Non-pigmented ciliary epithelial cell (primary cell): ENCODE data around the gene KRT71.

Experiments used
- DNase-seq: peaks from one replicate; pipeline ENCODE4 v3.0.0-alpha.2; 2010; ENCODE audit warnings: low read depth

Gene KRT71

DNA sequence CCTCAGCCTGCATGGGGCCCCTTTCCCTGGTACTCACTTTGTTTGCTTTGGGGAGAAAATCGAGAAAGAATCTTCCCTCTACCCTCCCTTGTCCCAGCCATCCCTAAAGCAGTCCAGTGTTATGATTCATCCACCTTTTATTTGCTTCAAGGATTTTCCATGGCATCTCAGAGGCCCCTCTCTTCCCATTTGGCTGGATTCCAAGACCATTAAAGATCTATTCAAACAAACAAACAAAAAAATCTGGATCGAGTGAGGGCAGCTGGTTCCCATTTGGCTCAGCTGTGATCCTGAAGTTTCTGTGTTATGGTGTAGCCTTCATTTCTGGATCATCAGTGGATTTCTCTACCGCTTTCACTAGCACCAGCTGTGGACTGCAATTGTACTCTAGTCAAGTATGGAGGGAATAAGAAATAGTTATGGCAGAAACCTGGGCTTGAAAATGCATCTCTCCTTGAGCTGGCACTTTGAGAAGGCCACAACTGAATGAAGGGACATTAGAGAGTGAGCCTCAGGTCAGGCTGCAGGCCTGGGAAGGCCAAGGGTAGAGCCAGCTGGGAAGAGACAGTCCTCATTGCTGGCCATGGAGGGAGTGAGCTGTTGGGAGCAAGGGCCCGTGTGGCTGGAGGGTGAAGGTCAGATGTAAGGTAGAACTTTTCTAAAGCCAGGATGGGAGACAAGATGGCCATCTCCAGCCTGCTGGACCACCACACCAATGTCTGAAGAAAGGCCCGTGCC is 13.7 kb downstream of the KRT71 start:
- no peak for DNase-seq

DNA sequence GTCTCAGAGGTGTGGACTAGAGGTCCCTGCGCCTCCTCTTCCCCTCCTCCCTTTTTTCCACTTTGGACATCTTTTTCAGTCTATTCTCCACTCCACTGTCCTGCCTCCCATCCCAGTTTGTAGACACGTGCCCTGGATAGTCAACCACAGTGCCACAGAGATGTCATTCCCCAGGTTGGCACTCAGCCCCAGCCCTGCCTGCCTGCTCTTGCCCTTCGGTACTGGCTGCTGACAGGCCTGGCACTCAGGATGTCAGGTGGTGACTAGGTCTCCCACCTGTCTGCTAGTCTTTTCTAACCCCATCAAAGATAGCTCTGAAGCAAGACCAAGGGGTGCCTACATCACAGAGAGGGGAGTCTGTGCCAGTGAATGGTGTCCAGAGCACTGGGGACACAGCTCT is 15.8 kb downstream of the KRT71 start:
- DNase-seq = no peak

DNA sequence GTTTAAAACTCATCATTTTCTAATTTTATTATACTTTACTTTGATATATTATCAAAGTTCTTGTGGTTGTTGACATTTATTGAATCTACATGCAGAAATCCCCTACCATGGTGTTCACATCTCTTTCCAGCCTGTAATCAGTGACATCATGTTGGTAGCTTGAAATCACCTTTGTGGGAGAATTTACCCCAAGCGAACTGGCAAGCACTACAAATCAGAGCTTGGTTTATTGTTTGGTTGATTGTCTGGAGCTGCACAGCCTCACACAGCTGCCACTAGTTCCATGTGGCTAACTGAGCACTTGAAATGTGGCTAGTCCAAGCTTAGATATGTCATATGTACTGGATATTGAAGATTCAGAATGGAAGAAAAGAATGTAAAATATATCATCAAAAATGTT is 17.4 kb downstream of the KRT71 start:
- DNase-seq = no peak

DNA sequence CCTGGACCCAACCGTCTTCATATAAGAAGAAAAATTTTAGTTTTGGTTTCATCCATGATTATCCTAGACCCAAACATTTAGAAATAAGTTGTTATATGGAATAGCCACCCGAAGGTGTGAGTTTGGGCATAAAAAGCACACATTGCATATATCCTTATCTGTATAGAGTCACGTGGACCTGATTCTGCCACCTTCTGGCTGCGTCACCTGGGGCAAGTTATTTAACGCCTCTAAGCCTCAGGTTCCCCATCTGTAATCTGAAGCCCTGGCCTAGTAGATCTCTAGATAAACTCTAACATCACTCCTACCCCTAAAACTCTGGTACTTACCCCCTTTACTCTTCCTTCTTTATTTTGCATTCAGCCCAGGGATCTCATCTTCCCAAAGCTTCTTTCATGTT is 18.5 kb downstream of the KRT71 start:
- DNase-seq = no peak

DNA sequence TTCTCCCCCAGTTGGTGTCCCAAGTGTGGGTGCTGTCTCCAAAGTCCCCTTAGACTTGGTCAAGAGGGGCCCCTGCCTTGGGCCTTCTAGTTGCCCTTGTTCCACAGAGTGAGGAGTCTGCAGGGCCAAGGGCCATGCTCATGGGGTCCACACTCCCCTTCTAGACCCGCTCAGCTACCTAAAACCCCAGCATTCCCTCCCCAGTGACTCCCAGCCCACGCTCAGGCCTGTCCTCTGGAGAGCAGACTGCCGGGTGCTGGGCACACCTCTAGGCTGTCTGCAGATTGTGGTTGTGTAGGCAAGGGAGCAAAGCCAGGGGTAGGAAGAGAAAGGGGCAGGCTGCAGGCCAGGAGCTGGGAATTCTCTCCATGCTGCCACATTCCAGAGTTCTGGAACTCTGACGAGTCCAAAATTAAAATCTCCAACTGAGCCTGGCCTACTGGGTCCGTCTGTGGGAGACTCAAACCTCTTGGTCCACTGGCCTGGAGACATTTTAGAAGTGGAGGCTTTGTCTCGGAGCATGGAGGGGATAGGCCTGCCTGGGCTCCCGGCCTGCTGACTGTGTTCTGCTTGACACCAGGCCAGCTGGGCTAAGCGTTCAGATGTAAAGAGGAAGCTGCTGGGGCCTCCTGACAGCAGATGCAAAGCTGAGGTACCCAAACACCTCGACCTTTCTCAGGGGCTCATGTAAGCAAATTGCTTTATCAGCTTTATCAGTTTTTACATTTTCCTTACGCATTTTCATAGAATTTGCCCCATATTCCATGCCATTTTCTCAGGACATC is 19.1 kb downstream of the KRT71 start:
- no peak for DNase-seq

DNA sequence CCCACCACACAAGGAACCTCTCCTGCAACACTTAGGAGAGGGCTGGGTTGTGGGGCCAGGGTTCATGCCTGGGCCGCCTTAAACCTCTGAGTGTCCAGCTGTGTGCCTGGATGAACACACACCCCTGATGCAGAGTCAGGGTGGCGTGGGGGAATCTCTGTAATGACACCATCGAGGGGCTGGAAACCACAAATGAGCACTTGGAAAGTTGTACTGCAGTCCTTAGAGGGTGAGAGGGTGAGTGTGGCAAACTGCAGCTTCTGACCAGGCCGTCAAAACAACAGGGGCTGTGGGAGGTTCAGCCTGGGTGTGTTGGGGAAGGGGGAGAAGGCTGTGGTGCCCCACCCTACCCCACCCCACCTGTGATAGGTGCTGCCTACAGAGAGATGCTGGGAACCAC is 20.3 kb downstream of the KRT71 start:
- DNase-seq = no peak

DNA sequence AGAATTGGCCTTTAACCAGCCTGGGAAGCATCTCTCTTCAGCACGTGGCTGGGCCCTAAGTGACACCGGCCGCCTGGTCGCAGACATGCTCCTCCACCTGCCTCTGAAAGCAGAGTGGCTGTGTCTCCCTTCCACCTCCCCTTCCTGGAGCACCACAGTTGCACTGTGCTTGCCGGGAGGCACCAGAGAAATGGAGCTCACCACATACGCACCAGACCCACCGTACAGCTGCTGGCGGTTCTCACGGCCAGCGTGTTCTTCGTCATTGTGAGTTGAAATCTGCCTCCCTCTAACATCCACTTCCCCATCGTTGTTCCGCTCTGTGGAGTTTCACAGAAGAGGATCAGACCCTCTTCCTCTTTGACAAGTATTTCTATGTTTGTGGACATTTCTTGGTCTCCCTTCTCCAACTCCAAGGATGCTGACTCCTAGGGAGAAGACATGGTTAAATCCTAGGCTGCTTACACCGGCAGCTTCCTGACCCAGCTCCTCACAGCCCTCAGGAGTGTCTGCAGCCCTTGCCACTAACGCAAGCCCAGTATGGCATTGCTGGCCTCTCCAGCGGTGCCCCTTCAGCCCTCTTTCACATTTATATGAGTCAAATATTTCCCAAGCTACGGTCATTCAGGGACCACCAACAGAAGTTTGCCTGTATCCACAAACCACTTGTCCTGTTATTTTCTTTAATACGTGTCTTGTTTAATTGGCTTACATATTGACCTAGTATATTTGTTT is 21.2 kb downstream of the KRT71 start:
- no peak for DNase-seq

DNA sequence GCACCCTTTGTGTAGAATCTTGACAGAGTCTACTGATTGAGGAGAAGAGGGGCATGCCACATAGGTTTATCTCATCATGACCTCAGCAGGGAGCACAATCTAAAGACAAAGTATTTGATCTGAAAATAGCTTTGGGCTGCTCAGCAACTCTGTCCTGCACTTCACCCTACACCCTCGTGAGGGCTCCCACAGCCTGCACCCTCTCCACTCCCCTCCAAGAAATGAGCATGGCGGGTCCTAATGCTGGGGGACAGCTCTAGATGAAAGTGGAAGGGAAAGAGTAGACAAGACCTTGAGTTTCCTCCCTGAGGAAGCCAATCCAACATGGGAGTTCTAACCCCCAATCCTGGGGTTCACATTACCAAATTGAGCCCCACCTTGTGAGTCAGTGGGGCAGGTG is 22.0 kb downstream of the KRT71 start:
- no peak for DNase-seq

DNA sequence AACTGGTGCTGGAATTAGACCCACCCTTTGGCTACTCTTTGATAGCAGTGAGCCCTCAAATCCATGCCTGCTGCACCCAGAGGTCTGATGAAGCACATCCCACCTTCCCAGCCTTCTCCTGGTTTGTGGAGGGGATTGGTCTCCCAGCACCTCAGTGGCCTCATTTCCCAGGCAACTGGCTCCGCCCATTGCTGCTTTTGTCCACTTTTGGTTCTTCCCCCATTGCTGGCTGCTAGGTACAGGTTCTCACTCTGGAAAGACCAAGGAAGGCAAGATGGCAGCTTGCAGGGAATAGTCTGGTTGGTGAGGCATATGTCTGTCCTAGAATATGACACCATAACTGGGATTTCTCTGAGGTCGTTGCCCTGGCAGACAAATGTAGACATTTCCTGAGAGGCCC is 22.6 kb downstream of the KRT71 start:
- no peak for DNase-seq

DNA sequence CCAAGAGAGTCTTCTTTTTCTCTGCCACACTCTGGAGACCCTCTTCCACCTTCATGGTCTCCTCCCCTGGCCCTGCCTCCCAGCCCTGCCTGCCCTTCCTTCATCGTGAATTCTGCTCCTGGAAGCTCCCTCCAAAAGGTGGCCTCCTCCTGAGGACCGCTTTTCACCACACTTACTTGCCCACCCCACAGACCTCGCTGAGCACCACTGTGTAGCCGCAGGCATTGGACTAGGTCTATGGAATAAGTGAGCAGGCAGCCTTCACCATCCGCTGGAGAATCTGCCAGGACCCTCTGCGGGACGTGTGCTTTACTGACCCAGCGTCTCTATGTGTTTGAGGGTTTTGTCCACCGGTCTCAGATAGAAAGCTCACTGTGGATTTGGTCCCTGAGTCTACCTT is 23.1 kb downstream of the KRT71 start:
- DNase-seq = no peak

DNA sequence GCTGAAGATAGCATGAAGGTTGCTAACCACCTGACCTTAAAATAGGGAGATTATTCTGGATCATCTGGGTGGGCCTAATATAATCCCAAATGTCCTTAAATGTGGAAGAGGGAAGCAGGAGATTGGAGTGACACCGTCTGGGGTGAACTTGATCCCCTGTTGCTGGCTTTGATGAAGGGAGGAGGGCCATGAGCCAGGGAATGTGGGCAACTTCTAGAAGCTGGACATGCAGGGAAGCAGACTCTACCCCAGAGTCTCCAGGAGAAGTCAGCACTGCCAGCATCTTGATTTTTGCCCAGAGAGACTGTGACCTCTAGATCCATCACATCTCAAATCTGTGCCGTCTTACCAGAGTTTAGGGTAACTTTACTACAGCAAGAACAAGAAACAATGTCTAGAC is 23.5 kb downstream of the KRT71 start:
- no peak for DNase-seq

DNA sequence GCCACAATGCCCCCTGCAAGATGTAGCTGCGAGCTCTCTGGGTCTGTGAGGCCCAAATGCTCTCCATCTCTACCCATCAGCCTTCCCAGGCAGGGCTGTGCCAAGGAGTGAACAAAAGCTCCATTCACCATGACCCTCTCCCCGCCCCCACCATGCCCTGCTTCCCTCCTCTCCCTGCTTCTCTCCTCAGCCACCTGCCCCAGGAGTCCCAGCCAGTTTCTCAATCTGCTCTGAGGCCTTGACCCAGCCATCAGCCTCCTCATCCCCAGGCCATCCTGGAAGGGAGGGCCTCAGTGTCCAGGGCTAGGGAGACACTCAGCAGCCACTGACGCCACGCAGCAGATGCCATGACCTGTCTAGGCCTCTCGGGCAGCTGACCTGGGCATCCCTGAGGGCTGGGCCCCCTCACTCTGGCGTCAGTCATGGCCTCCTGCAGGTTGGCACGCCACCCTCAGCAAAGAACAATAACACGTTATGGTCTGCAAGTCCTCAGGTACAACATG is 24.3 kb downstream of the KRT71 start:
- DNase-seq = no peak

DNA sequence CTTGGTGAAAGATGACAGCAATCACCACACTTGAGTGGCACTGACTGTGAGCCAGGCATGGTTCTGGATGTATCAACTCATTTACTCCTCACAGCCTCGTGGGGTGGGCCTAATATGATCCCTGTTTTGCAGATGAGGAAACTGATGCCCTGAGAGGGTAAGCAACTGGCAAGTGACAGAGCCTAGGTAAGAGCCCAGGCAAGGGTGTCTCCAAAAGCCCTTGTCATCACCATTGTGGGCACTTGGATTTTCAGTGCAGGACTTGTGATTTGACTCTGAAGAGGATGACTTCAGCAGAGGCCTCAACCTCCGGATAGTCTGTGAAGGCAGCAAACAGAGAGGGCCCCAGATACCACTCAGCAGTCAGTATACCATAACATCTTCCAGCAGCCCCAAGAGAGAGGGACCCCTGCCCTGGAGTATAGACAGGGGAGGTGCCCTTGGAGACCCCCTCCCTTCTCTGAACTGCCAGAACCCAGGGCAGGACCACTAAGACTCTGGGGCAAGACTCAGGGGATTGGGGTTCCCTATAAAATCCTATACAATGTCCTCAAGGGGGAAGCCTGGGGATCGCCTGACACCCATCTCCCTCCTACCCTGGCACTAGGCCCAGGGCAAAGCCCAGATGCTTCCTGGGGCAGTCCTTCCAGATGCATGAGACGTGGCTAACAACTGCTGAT is 25.7 kb downstream of the KRT71 start:
- DNase-seq = no peak

DNA sequence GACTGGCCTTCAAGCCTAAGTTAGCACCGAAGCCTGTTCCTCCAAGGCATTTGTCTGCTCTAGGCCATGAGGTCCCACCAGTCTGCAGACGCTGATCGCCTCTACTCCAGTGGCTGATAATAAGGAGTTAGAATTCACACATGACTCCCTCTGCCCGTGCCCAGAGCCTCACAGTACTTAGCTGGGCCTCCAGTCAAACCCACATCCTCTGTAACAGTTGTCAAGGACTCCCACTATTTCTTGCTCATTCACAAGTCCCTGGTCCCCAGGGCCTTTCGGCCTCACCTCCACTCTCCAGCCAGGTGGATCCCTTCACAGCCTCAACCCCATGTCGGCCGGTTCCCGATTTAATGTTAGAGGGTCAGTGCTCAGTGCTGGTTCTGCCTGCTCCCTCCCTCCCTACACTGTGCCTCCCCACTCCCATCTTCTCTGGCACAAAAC is 26.4 kb downstream of the KRT71 start:
- DNase-seq = no peak

DNA sequence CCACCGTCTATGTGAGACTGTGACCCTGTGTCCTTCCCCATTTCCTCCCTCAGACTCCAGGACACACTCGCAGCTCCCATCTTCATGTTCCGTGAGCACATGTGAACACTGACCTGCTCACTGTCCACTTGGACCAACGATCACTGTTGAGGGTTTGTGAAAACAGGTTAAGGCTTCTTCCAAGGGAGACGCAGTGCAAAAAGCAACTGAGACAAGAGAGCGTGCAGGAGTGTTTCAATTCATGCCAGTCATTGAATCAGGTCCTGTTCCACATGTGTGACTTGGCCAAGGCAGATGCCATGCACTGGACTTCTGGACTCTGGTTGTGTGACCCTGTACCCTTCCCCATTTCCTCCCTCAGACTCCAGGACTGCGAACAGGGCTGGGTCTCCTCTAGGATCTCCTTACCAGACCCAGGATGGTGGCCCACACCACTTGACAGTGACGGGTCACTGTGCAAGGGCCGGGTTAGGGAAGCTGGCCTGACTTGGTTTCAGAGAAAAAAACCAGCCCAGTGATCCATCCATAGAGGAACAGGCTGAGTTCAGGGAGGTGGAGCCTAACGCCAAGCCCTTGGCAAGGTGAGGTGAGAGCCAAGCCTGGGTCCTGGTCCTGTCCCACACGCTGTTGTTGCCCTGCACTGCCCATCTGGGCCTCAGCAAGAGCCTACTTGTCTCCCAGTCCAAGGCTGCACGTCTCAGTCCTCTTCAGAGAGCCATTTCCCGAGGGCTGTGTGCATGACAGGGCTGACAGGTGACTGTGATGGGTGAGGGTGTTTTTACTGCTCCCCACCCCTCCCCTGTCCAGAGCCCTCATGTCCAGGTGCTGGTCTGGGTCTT is 27.1 kb downstream of the KRT71 start:
- no peak for DNase-seq

DNA sequence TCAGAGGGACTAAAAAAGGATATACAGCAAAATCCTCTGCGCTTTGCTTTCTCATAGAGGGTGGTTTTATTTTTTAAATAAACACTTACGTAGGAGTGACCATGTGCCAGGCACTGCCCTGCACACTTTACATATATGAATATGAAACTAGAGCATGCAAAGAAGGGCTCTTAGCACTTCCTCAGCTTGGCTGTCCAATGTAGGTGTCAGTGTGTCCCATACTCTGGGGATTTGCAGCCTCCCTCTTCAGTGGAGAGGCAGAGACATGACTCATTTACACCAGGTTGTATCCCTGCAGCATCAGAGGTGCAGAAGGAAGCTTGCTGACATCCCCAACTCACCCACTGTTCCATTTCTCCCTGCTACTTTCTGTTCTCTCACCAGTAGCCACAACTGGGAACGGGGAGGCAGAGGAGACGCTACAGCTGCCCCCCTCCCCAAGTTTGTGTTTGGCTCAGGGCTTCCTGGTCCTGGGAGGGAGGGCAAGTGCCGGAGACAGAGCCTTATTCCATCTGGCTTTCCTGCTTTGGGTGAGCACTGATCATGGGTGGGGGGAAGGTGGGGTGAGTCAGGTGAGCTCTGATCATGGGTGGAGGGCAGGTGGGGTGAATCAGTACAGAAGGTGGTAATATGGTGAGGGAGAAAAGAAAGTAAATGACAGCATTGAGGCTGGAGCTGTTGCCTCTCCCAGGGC is 27.9 kb downstream of the KRT71 start:
- DNase-seq = no peak

DNA sequence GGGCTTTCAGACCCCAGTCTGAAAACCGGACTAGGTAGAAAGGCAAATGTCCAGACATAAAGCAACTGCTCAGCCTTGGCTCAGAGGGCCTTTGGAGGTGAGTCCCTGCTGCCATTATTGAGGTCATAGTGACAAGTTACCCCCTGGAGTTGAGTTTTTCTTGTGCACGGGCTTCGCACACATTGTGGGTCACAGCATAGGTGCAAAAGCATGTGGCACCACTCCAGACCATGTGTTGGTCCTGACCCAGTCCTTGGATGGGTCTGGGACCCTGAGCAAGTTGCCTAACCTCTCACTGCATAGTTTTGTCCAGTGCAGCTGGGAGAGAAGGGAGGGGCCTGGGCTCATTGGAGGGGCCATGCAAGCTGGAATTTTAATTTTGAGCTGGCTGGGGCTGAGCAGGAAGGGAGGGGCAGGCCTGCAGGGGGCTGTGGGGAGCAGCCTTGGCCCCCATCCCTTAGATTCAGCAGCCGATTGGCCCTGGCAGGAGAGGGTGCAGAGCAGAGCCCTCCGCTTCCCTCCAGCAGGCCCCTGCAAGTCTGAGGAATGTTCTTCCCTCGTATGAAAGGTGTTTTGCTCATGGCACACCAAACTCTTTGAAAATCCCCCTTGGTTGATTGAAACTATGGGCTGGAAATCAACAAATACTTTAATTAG is 28.6 kb downstream of the KRT71 start:
- no peak for DNase-seq

DNA sequence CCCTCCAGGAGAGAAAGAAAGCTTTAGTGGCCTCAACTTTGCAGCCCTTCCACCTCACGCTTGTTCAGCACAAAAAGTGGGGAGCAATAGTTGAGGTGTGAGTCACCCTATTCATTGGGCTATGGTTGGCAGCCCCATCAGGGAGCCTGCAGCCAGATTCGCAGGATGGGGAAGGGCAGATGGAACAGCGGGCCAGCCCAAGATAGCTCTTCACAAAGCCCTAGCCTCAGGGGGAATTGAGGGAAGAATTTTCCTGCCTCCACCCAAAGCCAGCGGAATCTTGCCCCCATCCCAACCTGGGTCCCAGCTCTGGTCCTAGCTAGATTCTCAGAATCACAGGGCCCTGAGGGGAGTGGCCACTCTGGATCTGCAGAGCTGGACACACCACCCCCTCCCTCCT is 29.1 kb downstream of the KRT71 start:
- no peak for DNase-seq

DNA sequence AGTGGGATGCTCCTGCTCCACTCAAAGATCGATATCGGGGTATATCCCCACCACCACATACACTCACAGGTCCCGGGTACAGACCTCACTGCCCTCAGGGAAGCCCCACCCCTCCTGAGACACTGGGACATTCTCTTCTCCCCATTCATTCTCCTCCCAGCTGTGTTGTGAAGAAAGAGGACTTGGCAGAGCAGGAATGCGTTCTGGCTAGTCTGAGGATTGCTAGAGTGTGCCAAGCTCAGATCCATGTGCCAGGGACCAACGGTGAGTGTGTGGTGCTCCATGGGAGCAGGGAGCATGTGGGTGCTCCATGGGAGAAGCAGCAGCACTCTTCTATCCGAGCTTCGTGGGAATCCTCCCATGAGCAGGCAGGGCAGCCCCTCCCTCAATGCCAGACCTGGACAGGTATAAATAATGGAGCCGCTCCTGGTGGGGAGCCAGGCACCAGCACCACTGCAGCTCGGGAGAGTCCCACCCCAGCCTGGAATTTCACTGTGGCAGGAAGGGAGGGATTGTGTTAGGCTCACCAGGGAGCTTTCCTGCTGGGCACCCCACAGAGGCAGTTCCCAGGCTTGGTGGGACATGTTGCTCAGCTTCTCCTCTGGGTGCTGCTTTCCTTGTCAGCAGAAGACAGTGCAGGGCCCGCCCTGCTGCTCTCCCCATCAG is 30.5 kb downstream of the KRT71 start:
- DNase-seq = no peak
